ENCODE results near the gene DIAPH2. TPM values are rescaled to one million over a fixed set of nuclear protein-coding genes. Genes with fewer than 3 reads are reported as not detected.

Gene DIAPH2
- total RNA-seq, 4 donors from 2014 or later: 39.5 to 61.0 (median 56.5) TPM

DNA sequence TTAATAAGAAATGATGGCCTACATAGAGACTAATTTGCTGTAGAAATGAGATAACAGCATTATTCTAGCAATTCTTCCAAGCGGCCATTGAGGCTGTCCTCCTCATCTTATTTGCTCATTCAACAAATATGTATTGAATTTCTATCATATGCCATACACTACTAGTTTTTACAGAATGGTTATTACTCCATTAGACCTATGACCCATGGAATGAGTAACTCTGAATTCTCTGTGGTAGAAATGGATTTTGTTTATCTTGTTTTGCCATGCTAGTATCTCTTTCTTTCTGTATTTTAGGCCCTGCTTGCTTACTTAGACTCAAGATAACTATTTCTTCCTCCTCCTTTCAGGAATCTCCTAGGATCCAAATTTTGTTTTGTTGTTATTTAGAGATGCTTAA, 302.6 kb downstream of the DIAPH2 start:
- no peaks in the 10 kb centered on the region for H3K36me3 ChIP-seq
- intact Hi-C loops (cut with DNase I; ENCODE audit: low total_unique reads): no loop called here
- H3K9me3 ChIP-seq: no peaks in the 10 kb centered on the region
- no peak for DNase-seq
- no peak overlapping the region for H3K4me3 ChIP-seq
- in situ Hi-C loops (cut with MboI; ENCODE audit: low pct_ligation_motif_present in 1 of 4, low pct_unique_long_range_greater_than_20kb in 1 of 4, low sequenced_read_pairs in 3 of 4): no loop called here
- H3K27me3 ChIP-seq: no peaks in the 10 kb centered on the region
- no peaks in the 10 kb centered on the region for H3K4me1 ChIP-seq
- TF ChIP-seq EP300 (IDR thresholded peaks at IDR 0.05; ENCODE audit: low read depth): no peak
- no peak for TF ChIP-seq POLR2A (IDR thresholded peaks at IDR 0.05)
- TF ChIP-seq, protein P1, sequence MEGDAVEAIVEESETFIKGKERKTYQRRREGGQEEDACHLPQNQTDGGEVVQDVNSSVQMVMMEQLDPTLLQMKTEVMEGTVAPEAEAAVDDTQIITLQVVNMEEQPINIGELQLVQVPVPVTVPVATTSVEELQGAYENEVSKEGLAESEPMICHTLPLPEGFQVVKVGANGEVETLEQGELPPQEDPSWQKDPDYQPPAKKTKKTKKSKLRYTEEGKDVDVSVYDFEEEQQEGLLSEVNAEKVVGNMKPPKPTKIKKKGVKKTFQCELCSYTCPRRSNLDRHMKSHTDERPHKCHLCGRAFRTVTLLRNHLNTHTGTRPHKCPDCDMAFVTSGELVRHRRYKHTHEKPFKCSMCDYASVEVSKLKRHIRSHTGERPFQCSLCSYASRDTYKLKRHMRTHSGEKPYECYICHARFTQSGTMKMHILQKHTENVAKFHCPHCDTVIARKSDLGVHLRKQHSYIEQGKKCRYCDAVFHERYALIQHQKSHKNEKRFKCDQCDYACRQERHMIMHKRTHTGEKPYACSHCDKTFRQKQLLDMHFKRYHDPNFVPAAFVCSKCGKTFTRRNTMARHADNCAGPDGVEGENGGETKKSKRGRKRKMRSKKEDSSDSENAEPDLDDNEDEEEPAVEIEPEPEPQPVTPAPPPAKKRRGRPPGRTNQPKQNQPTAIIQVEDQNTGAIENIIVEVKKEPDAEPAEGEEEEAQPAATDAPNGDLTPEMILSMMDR (IDR thresholded peaks at IDR 0.05): no peak
- TF ChIP-seq POLR2AphosphoS5 (IDR thresholded peaks at IDR 0.05): no peak
- H3K27ac ChIP-seq: no peak overlapping the region
- 80 to 100% methylated on average over 1 of the region's 1 CpG for WGBS, 2 donors (ENCODE audit: low coverage in 1 of 2)

DNA sequence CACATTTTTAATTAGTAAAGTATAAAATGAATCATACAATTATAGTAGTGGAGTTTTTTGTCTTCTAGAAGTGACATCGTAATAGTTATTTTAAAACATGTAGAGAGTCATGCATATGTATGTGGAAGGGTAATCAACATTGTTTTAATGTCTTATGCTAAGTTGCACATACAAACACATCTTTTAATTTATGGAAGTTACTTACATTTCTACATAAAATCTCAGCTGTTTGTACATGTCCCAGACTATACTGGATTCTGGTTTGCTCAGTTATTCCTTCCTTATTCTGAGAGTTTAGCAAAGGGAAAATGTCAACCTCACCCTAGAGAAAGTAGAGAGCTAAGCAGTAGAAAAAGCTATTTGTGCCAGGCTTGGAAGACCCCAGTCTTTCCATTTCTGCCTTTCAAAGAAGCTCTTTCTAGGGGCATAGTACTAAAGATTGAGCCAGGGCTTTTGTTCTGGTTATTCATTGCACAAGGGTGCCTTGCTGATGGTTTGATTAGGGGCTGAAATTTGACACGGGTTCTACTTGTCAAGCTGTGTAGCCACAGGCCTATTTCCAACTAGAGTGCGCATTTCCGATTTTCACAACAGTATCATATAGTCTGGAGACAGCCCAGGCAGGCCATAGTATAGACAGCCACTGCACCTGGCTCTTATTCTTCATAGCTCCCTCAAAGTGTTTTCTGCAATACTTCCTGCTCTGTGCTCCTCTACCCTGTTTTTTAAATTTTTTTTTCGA, 305.4 kb downstream of the DIAPH2 start:
- TF ChIP-seq, protein P1 (IDR thresholded peaks at IDR 0.05): no peak
- WGBS, 2 donors (ENCODE audit: low coverage in 1 of 2): 82% methylated on average over 5 of the region's 5 CpGs; no CpG with 5 or more reads in 1 of the 2 donors
- intact Hi-C loops (cut with DNase I; ENCODE audit: low total_unique reads) (no loop called here), in situ Hi-C loops (cut with MboI; ENCODE audit: low pct_ligation_motif_present in 1 of 4, low pct_unique_long_range_greater_than_20kb in 1 of 4, low sequenced_read_pairs in 3 of 4) (no loop called here)
- Histone ChIP-seq H3K27ac (no peak overlapping the region), H3K27me3 (no peaks in the 10 kb centered on the region), H3K4me1 (no peaks in the 10 kb centered on the region), H3K9me3 (no peaks in the 10 kb centered on the region), H3K4me3 (no peak overlapping the region), H3K36me3 (no peaks in the 10 kb centered on the region)
- DNase-seq: no peak

DNA sequence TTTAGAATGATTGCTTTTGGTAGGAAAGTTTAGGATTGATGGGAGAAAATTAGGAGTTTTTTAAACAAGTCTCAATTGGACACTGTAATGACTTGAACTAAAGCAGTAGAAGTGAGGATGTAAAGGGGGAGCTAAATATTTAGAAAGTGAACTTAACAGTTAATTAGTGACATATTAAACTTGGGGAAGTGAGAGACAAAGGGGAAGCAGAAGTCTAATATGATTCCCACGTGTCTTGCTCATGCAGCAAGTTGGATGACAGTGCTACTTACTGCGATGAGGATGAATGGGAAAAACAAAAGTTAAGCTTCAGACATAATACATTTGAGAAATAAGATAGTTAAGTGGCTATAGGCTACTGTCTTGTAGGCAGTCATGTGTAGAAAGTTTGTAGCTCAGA, 309.5 kb downstream of the DIAPH2 start:
- 53 to 62% methylated on average over 2 of the region's 2 CpGs for WGBS, 2 donors (ENCODE audit: low coverage in 1 of 2)
- no peak for DNase-seq

DNA sequence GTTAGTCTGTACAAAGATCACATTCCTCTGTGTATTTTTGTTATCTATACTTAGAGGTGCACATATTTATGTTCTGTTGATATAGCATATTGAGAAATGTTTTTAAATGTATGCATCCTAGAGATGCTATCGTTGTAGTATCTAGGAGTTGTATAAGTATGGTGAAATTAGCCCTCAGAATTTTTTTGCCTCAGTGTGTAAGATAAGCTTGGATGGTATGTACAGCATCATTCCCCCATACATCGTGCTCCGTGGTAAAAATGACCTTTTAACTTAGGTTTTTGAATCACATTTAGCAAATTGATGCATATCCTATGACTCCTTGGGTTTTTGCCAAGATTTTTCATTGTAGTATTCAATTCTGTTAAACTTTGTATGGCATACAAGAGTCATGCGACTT, 312.6 kb downstream of the DIAPH2 start:
- in situ Hi-C loops (cut with MboI; ENCODE audit: low pct_ligation_motif_present in 1 of 4, low pct_unique_long_range_greater_than_20kb in 1 of 4, low sequenced_read_pairs in 3 of 4) (no loop called here), intact Hi-C loops (cut with DNase I; ENCODE audit: low total_unique reads) (no loop called here)
- no peak overlapping the region for H3K27ac ChIP-seq
- no peaks in the 10 kb centered on the region for H3K4me1 ChIP-seq
- TF ChIP-seq POLR2A (IDR thresholded peaks at IDR 0.05): no peak
- TF ChIP-seq POLR2AphosphoS5 (IDR thresholded peaks at IDR 0.05): no peak
- no peaks in the 10 kb centered on the region for H3K36me3 ChIP-seq
- 81% methylated on average over 4 of the region's 4 CpGs; no CpG with 5 or more reads in 1 of the 2 donors for WGBS, 2 donors (ENCODE audit: low coverage in 1 of 2)
- no peaks in the 10 kb centered on the region for H3K27me3 ChIP-seq
- no peak for DNase-seq
- no peaks in the 10 kb centered on the region for H3K9me3 ChIP-seq
- H3K4me3 ChIP-seq: no peak overlapping the region

More for the DNA sequence above, 309.5 kb downstream of the DIAPH2 start:
- in situ Hi-C loops (cut with MboI; ENCODE audit: low pct_ligation_motif_present in 1 of 4, low pct_unique_long_range_greater_than_20kb in 1 of 4, low sequenced_read_pairs in 3 of 4): no loop called here
- Histone ChIP-seq H3K36me3 (no peaks in the 10 kb centered on the region), H3K4me1 (no peaks in the 10 kb centered on the region), H3K9me3 (no peaks in the 10 kb centered on the region), H3K27me3 (no peaks in the 10 kb centered on the region), H3K4me3 (no peak overlapping the region), H3K27ac (no peak overlapping the region)
- intact Hi-C loops (cut with DNase I; ENCODE audit: low total_unique reads): no loop called here
- no peak for TF ChIP-seq POLR2A (IDR thresholded peaks at IDR 0.05)
- no peak for TF ChIP-seq EP300 (IDR thresholded peaks at IDR 0.05; ENCODE audit: low read depth)
- TF ChIP-seq, protein P1 (IDR thresholded peaks at IDR 0.05): no peak
- no peak for TF ChIP-seq POLR2AphosphoS5 (IDR thresholded peaks at IDR 0.05)
